GM12878 (cell line): ENCODE data around the gene TPM4. TPM values are rescaled to one million over a fixed set of nuclear protein-coding genes. Genes with fewer than 3 reads are reported as not detected.

Experiments used
- ASH2L ChIP-seq: fragments of 300-600, 200-600 bp; sonication (generic); IDR thresholded peaks from 2 replicates; pipeline ENCODE4 v1.6.1; 2017; ENCODE audit warnings: low read depth, mild to moderate bottlenecking, borderline replicate concordance
- BCL11A ChIP-seq: IDR thresholded peaks from 2 replicates; pipeline ENCODE4 v1.6.1; 2011; ENCODE audit warnings: low read depth, low read length
- BMI1 ChIP-seq: fragments of 450-650 bp; IDR thresholded peaks from 2 replicates; pipeline ENCODE4 v1.6.1; 2016; ENCODE audit warnings: mild to moderate bottlenecking, moderate library complexity, borderline replicate concordance
- CHD4 ChIP-seq: fragments of 200-600 bp; sonication (generic); IDR thresholded peaks from 2 replicates; pipeline ENCODE4 v1.6.1; 2016; ENCODE audit warnings: mild to moderate bottlenecking
- CREB1 ChIP-seq: IDR thresholded peaks from 2 replicates; pipeline ENCODE4 v1.6.1; 2012; ENCODE audit warnings: low read depth, mild to moderate bottlenecking, inconsistent platforms
- ESRRA ChIP-seq: IDR thresholded peaks from 2 replicates; pipeline ENCODE4 v1.6.1; 2012; ENCODE audit warnings: mild to moderate bottlenecking, low read length, improper control_type of control experiment
- ETV6 ChIP-seq, 2 experiments: fragments of 450-650 bp in 1 of 2; IDR thresholded peaks in 1 of 2; conservative IDR thresholded peaks in 1 of 2; 2 replicates each; pipeline ENCODE4 v1.6.1; 2014; ENCODE audit warnings: antibody characterized with exemption in 1 of 2, borderline replicate concordance in 1 of 2, low read depth in 1 of 2, mild to moderate bottlenecking in 1 of 2, moderate library complexity in 1 of 2
- HDAC6 ChIP-seq: fragments of 200-600 bp; sonication (generic); IDR thresholded peaks from one replicate; pipeline ENCODE4 v1.8.0; 2017; ENCODE audit warnings: antibody characterized with exemption; ENCODE audit not compliant: unreplicated experiment
- HSF1 ChIP-seq: fragments of 150-350 bp; IDR thresholded peaks from 2 replicates; pipeline ENCODE4 v1.6.1; 2014; ENCODE audit warnings: mild to moderate bottlenecking, low read depth, low read length
- JUNB ChIP-seq: IDR thresholded peaks from 2 replicates; pipeline ENCODE4 v1.6.1; 2016; ENCODE audit warnings: antibody characterized with exemption, mild to moderate bottlenecking
- KDM1A ChIP-seq: fragments of 200-600 bp; sonication (generic); IDR thresholded peaks from 2 replicates; pipeline ENCODE4 v1.6.1; 2016; ENCODE audit warnings: borderline replicate concordance
- MEF2B ChIP-seq: fragments of 450-650 bp; IDR thresholded peaks from 2 replicates; pipeline ENCODE4 v1.6.1; 2018; ENCODE audit warnings: mild to moderate bottlenecking, moderate library complexity; ENCODE audit not compliant: partially characterized antibody, poor library complexity, severe bottlenecking
- POLR2AphosphoS2 ChIP-seq: IDR thresholded peaks from 2 replicates; pipeline ENCODE4 v1.6.1; 2011; ENCODE audit warnings: low read depth, mild to moderate bottlenecking, low read length, improper control_type of control experiment, moderate library complexity
- RCOR1 ChIP-seq: conservative IDR thresholded peaks from 2 replicates; pipeline ENCODE4 v1.6.1; 2012; ENCODE audit warnings: low read depth, low read length, improper control_type of control experiment
- TAF1 ChIP-seq: IDR thresholded peaks from 2 replicates; pipeline ENCODE4 v1.6.1; 2011; ENCODE audit warnings: mild to moderate bottlenecking, low read depth, low read length, borderline replicate concordance
- TBL1XR1 ChIP-seq: IDR thresholded peaks from 2 replicates; pipeline ENCODE4 v1.6.1; 2012; ENCODE audit warnings: low read depth, low read length, improper control_type of control experiment
- ZBTB4 ChIP-seq: fragments of 450-650 bp; formaldehyde crosslinking; IDR thresholded peaks from 2 replicates; pipeline ENCODE4 v1.4.0; 2022; ENCODE audit warnings: mild to moderate bottlenecking, moderate library complexity
- ZNF207 ChIP-seq: fragments of 450-650 bp; IDR thresholded peaks from 2 replicates; pipeline ENCODE4 v1.6.1; 2014; ENCODE audit warnings: antibody characterized with exemption, mild to moderate bottlenecking, borderline replicate concordance
- polyA plus RNA-seq, 11 experiments: library from polyadenylated mRNA; depleted of rRNA in 4 of 11; unstranded in 6 of 11; stranded (reverse) in 5 of 11; fragments of >200 nt; fragmentation: Nextera tagmentation in 4 of 11; fragmentation: Illumina TruSeq in 1 of 11; extraction: Ambion mirVana in 4 of 11; extraction: Trizol in 1 of 11; gene quantifications; 1 replicate in 1 of 11; 2 replicates in 10 of 11; pipeline versions ENCODE4 v1.2.1 to v1.2.3, GENCODE V29; 2011 to 2016; ENCODE audit warnings: inconsistent platforms in 2 of 11, missing spikeins in 2 of 11, low read depth in 1 of 11
- total RNA-seq, 4 experiments: library from RNA; depleted of rRNA in 3 of 4; stranded (reverse); fragments of >200 nt in 3 of 4; fragmentation: Illumina TruSeq in 1 of 4; extraction: Trizol in 1 of 4; gene quantifications; 2 replicates each; pipeline versions ENCODE4 v1.2.1 to v1.2.3, GENCODE V29; 2013 to 2021
- TF ChIP-seq, protein P1 (sequence below): IDR thresholded peaks from 2 replicates; pipeline ENCODE4 v1.6.1; 2012; ENCODE audit warnings: improper control_type of control experiment, low read depth, low read length; ENCODE audit not compliant: insufficient replicate concordance
- TF ChIP-seq, protein P2 (sequence below): IDR thresholded peaks from 2 replicates; pipeline ENCODE4 v1.6.1; 2011; ENCODE audit warnings: low read depth, low read length, improper control_type of control experiment, borderline replicate concordance

Gene TPM4
- total and polyA plus RNA-seq, 10 of the 15 experiments (the other 5 are each of a cell fraction or from before 2014, with no cell fraction given) = 183 to 620 (median 407) TPM

GRCh38 chr19:16118489-16119033 lies 42.3 kb downstream of the TPM4 start (continued):
- TF ChIP-seq ZBTB4 (CRISPR knock-in tag) (no peak), CHD4 (no peak), RCOR1 (peak; percentile 75; the same call in 1 of the 2 replicates), HDAC6 (no peak), ETV6 (conservative IDR thresholded peaks at IDR 0.05 in 1 of 2, IDR thresholded peaks at IDR 0.05 in 1 of 2; ENCODE audit: borderline replicate concordance in 1 of 2, low read depth in 1 of 2) (peak; percentile 65 to 99; a peak in 2 of 4 replicates), MEF2B (peak; percentile 99), JUNB (peak; percentile 95), ESRRA (peak; percentile 47; the same call in 1 of the 2 replicates), POLR2AphosphoS2 (no peak), KDM1A (no peak), ZNF207 (no peak; the same call in 1 of the 2 replicates), BCL11A (peak; percentile 99), HSF1 (no peak), CREB1 (peak; percentile 70), ASH2L (no peak; the same call in 1 of the 2 replicates), TAF1 (no peak), BMI1 (peak; percentile 82), TBL1XR1 (peak; percentile 87; the same call in 1 of the 2 replicates)
- TF ChIP-seq, protein P1, sequence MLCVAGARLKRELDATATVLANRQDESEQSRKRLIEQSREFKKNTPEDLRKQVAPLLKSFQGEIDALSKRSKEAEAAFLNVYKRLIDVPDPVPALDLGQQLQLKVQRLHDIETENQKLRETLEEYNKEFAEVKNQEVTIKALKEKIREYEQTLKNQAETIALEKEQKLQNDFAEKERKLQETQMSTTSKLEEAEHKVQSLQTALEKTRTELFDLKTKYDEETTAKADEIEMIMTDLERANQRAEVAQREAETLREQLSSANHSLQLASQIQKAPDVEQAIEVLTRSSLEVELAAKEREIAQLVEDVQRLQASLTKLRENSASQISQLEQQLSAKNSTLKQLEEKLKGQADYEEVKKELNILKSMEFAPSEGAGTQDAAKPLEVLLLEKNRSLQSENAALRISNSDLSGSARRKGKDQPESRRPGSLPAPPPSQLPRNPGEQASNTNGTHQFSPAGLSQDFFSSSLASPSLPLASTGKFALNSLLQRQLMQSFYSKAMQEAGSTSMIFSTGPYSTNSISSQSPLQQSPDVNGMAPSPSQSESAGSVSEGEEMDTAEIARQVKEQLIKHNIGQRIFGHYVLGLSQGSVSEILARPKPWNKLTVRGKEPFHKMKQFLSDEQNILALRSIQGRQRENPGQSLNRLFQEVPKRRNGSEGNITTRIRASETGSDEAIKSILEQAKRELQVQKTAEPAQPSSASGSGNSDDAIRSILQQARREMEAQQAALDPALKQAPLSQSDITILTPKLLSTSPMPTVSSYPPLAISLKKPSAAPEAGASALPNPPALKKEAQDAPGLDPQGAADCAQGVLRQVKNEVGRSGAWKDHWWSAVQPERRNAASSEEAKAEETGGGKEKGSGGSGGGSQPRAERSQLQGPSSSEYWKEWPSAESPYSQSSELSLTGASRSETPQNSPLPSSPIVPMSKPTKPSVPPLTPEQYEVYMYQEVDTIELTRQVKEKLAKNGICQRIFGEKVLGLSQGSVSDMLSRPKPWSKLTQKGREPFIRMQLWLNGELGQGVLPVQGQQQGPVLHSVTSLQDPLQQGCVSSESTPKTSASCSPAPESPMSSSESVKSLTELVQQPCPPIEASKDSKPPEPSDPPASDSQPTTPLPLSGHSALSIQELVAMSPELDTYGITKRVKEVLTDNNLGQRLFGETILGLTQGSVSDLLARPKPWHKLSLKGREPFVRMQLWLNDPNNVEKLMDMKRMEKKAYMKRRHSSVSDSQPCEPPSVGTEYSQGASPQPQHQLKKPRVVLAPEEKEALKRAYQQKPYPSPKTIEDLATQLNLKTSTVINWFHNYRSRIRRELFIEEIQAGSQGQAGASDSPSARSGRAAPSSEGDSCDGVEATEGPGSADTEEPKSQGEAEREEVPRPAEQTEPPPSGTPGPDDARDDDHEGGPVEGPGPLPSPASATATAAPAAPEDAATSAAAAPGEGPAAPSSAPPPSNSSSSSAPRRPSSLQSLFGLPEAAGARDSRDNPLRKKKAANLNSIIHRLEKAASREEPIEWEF = peak; percentile 44
- TF ChIP-seq, protein P2, sequence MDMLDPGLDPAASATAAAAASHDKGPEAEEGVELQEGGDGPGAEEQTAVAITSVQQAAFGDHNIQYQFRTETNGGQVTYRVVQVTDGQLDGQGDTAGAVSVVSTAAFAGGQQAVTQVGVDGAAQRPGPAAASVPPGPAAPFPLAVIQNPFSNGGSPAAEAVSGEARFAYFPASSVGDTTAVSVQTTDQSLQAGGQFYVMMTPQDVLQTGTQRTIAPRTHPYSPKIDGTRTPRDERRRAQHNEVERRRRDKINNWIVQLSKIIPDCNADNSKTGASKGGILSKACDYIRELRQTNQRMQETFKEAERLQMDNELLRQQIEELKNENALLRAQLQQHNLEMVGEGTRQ = no peak
